Measurements from ENCODE around the gene RXFP4.

RXFP4 gene

DNA sequence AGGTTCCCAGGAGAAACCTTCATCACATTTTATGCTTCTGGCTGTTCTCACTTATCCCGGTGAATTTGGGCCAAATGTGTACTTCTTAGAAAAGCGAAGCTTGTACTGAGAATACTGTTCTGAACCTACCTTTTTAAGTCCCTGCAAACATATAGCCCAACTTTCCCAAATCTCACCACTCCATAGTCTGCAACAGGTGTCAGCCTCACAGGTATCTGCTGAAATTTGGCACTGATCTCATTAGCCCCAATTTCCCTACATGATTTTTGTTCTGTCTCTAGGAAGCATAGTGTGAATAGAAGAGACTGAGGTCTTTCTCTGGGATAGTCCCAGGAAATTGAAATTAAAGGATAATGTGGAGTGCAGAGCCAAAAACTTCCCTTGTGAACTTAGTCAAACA lies 41.8 kb upstream of the RXFP4 start:
- TF ChIP-seq SUZ12 (IDR thresholded peaks at IDR 0.05; ENCODE audit: extremely low read depth, insufficient read depth, insufficient read length) = no peak
- TF ChIP-seq YY1 (IDR thresholded peaks at IDR 0.05; ENCODE audit: insufficient read depth, insufficient read length) = no peak
- no peak for TF ChIP-seq ZNF274 (IDR thresholded peaks at IDR 0.05; ENCODE audit: low read depth, low read length)
- DNase-seq (ENCODE audit: low read depth, low spot score) = no peak
- Histone ChIP-seq H3K4me1 (ENCODE audit: insufficient read depth, insufficient read length) (no peaks in the 10 kb centered on the region), H3K27me3 (ENCODE audit: insufficient read depth, insufficient read length) (no peaks in the 10 kb centered on the region), H3K36me3 (ENCODE audit: insufficient read depth, insufficient read length, low read length) (peaks cover 71% of the 10 kb centered on the region), H3K9me3 (ENCODE audit: insufficient read depth, low read length) (no peaks in the 10 kb centered on the region), H3K4me3 (ENCODE audit: insufficient read length, low read depth) (no peak overlapping the region), H3K9ac (ENCODE audit: insufficient read length, low read depth) (no peak overlapping the region)

DNA sequence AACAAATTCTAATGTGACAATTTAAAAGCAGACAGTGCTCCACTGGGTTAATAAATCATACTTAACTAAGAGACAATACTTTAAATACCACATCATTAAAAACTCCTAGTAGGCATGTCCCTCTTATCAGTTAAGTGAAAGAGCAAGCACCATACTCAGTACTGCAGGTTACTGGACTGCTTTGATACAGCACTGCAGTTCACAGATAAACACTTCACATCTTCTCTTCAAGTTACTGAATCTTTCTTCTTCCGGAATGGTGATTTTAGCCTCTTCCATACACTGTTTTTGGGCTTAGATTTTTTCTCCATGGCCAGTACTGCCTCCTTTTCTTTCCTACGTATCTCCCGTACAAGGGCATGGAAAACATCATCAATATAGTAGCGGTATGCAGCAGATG lies 41.3 kb upstream of the RXFP4 start:
- H3K4me3 ChIP-seq (ENCODE audit: insufficient read length, low read depth) = no peak overlapping the region
- TF ChIP-seq SUZ12 (IDR thresholded peaks at IDR 0.05; ENCODE audit: extremely low read depth, insufficient read depth, insufficient read length) (no peak), YY1 (IDR thresholded peaks at IDR 0.05; ENCODE audit: insufficient read depth, insufficient read length) (no peak), ZNF274 (IDR thresholded peaks at IDR 0.05; ENCODE audit: low read depth, low read length) (no peak)
- no peaks in the 10 kb centered on the region for H3K4me1 ChIP-seq (ENCODE audit: insufficient read depth, insufficient read length)
- H3K9ac ChIP-seq (ENCODE audit: insufficient read length, low read depth) = no peak overlapping the region
- no peak for DNase-seq (ENCODE audit: low read depth, low spot score)
- H3K9me3 ChIP-seq (ENCODE audit: insufficient read depth, low read length) = no peaks in the 10 kb centered on the region
- peaks cover 76% of the 10 kb centered on the region for H3K36me3 ChIP-seq (ENCODE audit: insufficient read depth, insufficient read length, low read length)
- H3K27me3 ChIP-seq (ENCODE audit: insufficient read depth, insufficient read length) = no peaks in the 10 kb centered on the region

DNA sequence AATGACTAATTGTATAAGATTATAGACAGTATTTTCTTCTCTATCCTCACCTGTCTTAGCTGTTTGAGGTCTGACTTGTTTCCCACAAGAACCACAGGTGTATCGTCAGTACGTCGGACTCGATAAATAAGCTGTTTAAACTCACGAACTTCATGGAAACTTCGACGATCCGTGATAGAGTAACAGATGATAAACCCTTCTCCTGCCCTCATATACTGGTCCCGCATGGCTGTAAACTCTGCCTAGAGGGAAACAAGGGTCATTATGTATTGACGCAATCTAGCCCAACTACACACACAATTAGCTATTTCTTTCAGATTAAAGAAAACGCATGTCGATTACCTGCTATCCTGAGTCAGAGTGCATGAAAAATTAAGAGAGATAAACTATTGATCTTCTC lies 37.2 kb upstream of the RXFP4 start:
- Histone ChIP-seq H3K27me3 (ENCODE audit: insufficient read depth, insufficient read length) (no peaks in the 10 kb centered on the region), H3K4me1 (ENCODE audit: insufficient read depth, insufficient read length) (no peaks in the 10 kb centered on the region), H3K36me3 (ENCODE audit: insufficient read depth, insufficient read length, low read length) (peaks cover 84% of the 10 kb centered on the region), H3K9ac (ENCODE audit: insufficient read length, low read depth) (no peak overlapping the region), H3K9me3 (ENCODE audit: insufficient read depth, low read length) (no peaks in the 10 kb centered on the region), H3K4me3 (ENCODE audit: insufficient read length, low read depth) (no peak overlapping the region)
- DNase-seq (ENCODE audit: low read depth, low spot score) = no peak
- no peak for TF ChIP-seq YY1 (IDR thresholded peaks at IDR 0.05; ENCODE audit: insufficient read depth, insufficient read length)
- TF ChIP-seq ZNF274 (IDR thresholded peaks at IDR 0.05; ENCODE audit: low read depth, low read length) = no peak
- no peak for TF ChIP-seq SUZ12 (IDR thresholded peaks at IDR 0.05; ENCODE audit: extremely low read depth, insufficient read depth, insufficient read length)

DNA sequence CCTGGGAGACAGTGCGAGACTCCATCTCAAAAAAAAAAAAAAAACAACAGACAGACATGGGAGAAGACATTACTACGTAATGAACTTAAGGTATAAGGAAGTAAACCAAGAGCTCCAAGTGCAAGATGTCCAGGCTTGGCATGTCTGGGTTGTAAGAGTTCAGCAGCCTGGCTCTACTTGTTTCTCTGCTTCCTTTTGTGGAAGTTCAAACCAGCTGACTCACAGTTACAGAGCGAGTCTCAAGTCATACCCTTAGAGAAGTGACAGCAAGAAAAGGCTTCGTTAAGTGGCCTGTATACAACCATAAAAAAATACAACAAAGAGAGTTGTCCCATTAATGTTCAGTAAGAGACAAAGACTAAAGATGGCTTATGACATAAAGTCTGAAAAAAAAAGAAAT lies 31.5 kb upstream of the RXFP4 start:
- no peak for DNase-seq (ENCODE audit: low read depth, low spot score)
- Histone ChIP-seq H3K27me3 (ENCODE audit: insufficient read depth, insufficient read length) (no peaks in the 10 kb centered on the region), H3K4me3 (ENCODE audit: insufficient read length, low read depth) (no peak overlapping the region), H3K36me3 (ENCODE audit: insufficient read depth, insufficient read length, low read length) (peaks cover 77% of the 10 kb centered on the region), H3K4me1 (ENCODE audit: insufficient read depth, insufficient read length) (no peaks in the 10 kb centered on the region), H3K9me3 (ENCODE audit: insufficient read depth, low read length) (no peaks in the 10 kb centered on the region), H3K9ac (ENCODE audit: insufficient read length, low read depth) (no peak overlapping the region)
- TF ChIP-seq YY1 (IDR thresholded peaks at IDR 0.05; ENCODE audit: insufficient read depth, insufficient read length) = no peak

DNA sequence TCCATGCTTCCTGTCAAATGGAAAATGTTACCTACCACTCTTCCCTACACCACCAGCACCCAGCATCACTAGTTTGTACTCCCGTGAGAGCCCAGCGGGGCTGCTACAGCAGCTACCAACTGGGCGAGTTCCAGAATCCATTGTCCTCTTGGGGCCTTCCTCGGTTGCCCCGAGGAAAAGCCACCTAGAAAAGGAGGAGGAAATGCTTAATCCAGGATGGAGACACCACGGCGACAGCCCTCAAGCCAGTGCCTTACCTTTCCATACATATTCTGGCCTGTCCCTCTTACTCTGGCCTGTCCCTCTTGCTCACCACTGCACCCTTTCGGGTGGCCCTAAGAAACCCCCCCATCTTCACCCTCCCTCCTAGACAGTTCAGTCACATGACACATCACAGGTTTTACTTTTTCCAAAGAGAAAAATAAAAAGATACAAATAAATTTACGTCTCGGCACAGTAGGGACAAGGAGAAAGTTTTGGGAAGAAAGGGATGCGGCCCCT lies 30.8 kb upstream of the RXFP4 start:
- no peak for DNase-seq (ENCODE audit: low read depth, low spot score)
- Histone ChIP-seq H3K27me3 (ENCODE audit: insufficient read depth, insufficient read length) (no peaks in the 10 kb centered on the region), H3K4me1 (ENCODE audit: insufficient read depth, insufficient read length) (no peaks in the 10 kb centered on the region), H3K9me3 (ENCODE audit: insufficient read depth, low read length) (no peaks in the 10 kb centered on the region), H3K4me3 (ENCODE audit: insufficient read length, low read depth) (peak overlapping the region; percentile 68), H3K9ac (ENCODE audit: insufficient read length, low read depth) (peak overlapping the region; percentile 83), H3K36me3 (ENCODE audit: insufficient read depth, insufficient read length, low read length) (peaks cover 77% of the 10 kb centered on the region)
- TF ChIP-seq ZNF274 (IDR thresholded peaks at IDR 0.05; ENCODE audit: low read depth, low read length) (no peak), YY1 (IDR thresholded peaks at IDR 0.05; ENCODE audit: insufficient read depth, insufficient read length) (no peak), SUZ12 (IDR thresholded peaks at IDR 0.05; ENCODE audit: extremely low read depth, insufficient read depth, insufficient read length) (no peak)

DNA sequence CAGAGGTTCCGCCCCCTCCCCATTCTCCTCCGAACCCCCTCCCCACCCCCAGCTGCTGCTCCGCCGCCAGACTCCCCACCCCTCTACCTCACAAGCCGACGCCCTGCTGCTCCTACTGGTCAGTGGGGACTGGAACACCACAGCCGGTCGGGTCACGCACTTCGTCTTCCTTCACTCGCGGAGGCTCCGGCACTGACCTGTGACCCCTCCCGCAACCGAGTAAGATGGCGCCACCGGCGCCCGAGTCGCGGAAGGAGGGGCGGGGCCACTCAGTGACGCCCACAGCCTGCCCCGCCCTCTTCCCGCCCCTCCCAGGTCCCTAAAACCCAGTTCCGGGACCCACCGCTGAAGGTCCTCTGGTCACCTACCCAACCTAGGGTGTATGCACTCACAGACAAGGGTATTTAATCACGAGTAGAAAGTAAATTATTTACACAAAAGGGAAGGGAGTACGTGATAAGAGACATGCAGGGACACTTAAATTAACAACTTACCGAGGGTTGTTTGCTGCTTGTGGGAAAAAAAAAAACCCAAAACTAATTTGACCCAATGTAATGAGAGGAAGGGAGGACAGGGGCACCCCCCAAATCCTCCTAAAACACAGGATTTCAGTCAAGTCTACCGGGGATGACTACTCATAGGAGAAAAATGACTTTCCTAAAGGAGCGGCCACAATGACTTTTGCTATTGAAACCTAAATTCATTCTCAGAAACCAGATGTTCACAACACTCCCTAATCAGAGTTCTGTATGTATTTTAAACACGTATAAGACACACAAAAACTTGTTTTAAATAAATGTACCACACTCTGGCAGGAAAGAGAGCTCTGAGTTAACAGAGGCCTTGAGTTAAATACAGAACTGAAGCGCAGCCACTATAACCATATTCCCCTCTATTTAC lies 30.0 kb upstream of the RXFP4 start, which contains the start of gene RIT1:
RIT1 (minus strand) TSS at position 194 of the 900 bp plus-strand sequence. CDS start 588 bp downstream, outside the sequence.
- H3K4me1 ChIP-seq (ENCODE audit: insufficient read depth, insufficient read length) = no peaks in the 10 kb centered on the region
- peak within 1 kb of the TSS; percentile 83 for H3K9ac ChIP-seq (ENCODE audit: insufficient read length, low read depth)
- TF ChIP-seq SUZ12 (IDR thresholded peaks at IDR 0.05; ENCODE audit: extremely low read depth, insufficient read depth, insufficient read length) (no peak), YY1 (IDR thresholded peaks at IDR 0.05; ENCODE audit: insufficient read depth, insufficient read length) (peak; percentile 74)
- H3K27me3 ChIP-seq (ENCODE audit: insufficient read depth, insufficient read length) = no peaks in the 10 kb centered on the region
- peak within 1 kb of the TSS; percentile 68 for H3K4me3 ChIP-seq (ENCODE audit: insufficient read length, low read depth)
- H3K36me3 ChIP-seq (ENCODE audit: insufficient read depth, insufficient read length, low read length) = peaks cover 77% of the 10 kb centered on the region
- no peaks in the 10 kb centered on the region for H3K9me3 ChIP-seq (ENCODE audit: insufficient read depth, low read length)
- peak; percentile 86 for DNase-seq (ENCODE audit: low read depth, low spot score)

DNA sequence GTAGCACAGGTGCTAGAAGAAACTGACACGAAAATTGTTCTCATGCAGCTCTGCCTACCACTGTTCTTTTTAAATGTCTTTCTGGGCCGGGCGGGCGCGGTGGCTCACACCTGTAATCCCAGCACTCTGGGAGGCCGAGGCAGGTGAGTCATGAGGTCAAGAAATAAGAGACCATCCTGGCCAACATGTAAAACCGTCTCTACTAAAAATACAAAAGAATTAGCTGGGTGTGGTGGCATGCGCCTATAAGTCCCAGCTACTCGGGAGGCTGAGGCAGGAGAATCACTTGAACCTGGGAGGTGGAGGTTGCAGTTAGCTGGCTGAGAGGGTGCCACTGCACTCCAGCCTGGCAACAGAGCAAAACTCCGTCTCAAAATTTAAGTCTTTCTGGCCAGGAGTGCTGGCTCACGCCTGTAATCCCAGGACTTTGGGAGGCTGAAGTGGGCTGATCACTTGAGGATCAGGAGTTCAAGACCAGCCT lies 29.3 kb upstream of the RXFP4 start:
- H3K9me3 ChIP-seq (ENCODE audit: insufficient read depth, low read length) = no peaks in the 10 kb centered on the region
- no peak overlapping the region for H3K9ac ChIP-seq (ENCODE audit: insufficient read length, low read depth)
- H3K4me3 ChIP-seq (ENCODE audit: insufficient read length, low read depth) = no peak overlapping the region
- no peak for DNase-seq (ENCODE audit: low read depth, low spot score)
- no peaks in the 10 kb centered on the region for H3K4me1 ChIP-seq (ENCODE audit: insufficient read depth, insufficient read length)
- H3K27me3 ChIP-seq (ENCODE audit: insufficient read depth, insufficient read length) = no peaks in the 10 kb centered on the region
- TF ChIP-seq ZNF274 (IDR thresholded peaks at IDR 0.05; ENCODE audit: low read depth, low read length) = no peak
- H3K36me3 ChIP-seq (ENCODE audit: insufficient read depth, insufficient read length, low read length) = peaks cover 77% of the 10 kb centered on the region

All from NT2/D1 (cell line).